ENCODE results near the gene ECT2. TPM values are rescaled to one million over a fixed set of nuclear protein-coding genes. Genes with fewer than 3 reads are reported as not detected.
"Not testable (repeated sequence)": the region's sequence is repeated elsewhere in the genome, so short reads cannot be mapped to it uniquely, and the experiment has no call there.

ECT2 gene
- total RNA-seq, 1 experiment from 2014 or later, result 25.6 TPM

DNA sequence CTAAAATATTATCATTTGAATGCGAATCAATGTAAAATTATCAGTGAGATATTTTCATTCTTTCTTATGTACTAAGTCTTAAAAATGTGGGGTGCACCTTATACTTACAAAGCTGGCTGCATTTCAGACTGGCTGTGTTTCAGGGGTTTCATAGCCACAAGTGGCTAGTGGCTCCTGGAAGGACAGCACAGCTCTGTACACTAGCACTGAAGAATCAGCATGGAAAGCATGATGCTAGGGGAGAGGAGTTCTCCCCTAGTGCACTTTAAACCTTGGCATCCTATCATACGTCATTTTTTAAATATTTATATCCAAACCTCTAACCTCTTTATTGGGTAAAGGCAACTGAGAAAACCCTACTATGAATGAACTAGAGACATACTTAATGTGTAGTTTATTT lies 66.4 kb downstream of the ECT2 start:
- Histone ChIP-seq H4K20me1 (ENCODE audit: insufficient read depth, low read depth, low read length) (no peaks in the 10 kb centered on the region), H3K36me3 (ENCODE audit: insufficient read depth, low read length) (peaks cover 42% of the 10 kb centered on the region), H3K27ac (ENCODE audit: low read length) (no peak overlapping the region), H3K4me3 (ENCODE audit: low read length) (no peak overlapping the region), H2AFZ (ENCODE audit: low read length) (no peak overlapping the region), H3K9ac (ENCODE audit: low read length) (no peak overlapping the region), H3K4me2 (ENCODE audit: low read depth, low read length, poor library complexity, severe bottlenecking) (no peak overlapping the region), H3K79me2 (ENCODE audit: low read length) (no peaks in the 10 kb centered on the region), H3K9me2 (replicated peaks; ENCODE audit: insufficient read depth, low read length) (no peaks in the 10 kb centered on the region), H3K27me3 (ENCODE audit: low read length) (no peaks in the 10 kb centered on the region), H3K9me3 (ENCODE audit: low read length) (peaks cover 3% of the 10 kb centered on the region; the same call in 1 of the 2 replicates), H3K4me1 (ENCODE audit: low read length) (no peaks in the 10 kb centered on the region)
- no peak for DNase-seq

DNA sequence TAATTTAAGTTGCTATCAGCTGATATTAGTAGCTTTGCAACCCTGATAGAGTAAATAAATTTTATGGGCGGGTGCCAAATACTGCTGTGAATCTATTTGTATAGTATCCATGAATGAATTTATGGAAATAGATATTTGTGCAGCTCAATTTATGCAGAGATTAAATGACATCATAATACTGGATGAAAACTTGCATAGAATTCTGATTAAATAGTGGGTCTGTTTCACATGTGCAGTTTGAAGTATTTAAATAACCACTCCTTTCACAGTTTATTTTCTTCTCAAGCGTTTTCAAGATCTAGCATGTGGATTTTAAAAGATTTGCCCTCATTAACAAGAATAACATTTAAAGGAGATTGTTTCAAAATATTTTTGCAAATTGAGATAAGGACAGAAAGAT lies 70.0 kb downstream of the ECT2 start:
- no peak for DNase-seq
- Histone ChIP-seq H3K27me3 (ENCODE audit: low read length) (no peaks in the 10 kb centered on the region), H3K36me3 (ENCODE audit: insufficient read depth, low read length) (peaks cover 41% of the 10 kb centered on the region), H3K4me2 (ENCODE audit: low read depth, low read length, poor library complexity, severe bottlenecking) (no peak overlapping the region), H3K27ac (ENCODE audit: low read length) (no peak overlapping the region), H3K9ac (ENCODE audit: low read length) (no peak overlapping the region), H3K4me1 (ENCODE audit: low read length) (no peaks in the 10 kb centered on the region), H3K9me2 (replicated peaks; ENCODE audit: insufficient read depth, low read length) (no peaks in the 10 kb centered on the region), H2AFZ (ENCODE audit: low read length) (no peak overlapping the region), H3K4me3 (ENCODE audit: low read length) (no peak overlapping the region), H4K20me1 (ENCODE audit: insufficient read depth, low read depth, low read length) (no peaks in the 10 kb centered on the region), H3K9me3 (ENCODE audit: low read length) (peaks cover 3% of the 10 kb centered on the region; the same call in 1 of the 2 replicates), H3K79me2 (ENCODE audit: low read length) (no peaks in the 10 kb centered on the region)

DNA sequence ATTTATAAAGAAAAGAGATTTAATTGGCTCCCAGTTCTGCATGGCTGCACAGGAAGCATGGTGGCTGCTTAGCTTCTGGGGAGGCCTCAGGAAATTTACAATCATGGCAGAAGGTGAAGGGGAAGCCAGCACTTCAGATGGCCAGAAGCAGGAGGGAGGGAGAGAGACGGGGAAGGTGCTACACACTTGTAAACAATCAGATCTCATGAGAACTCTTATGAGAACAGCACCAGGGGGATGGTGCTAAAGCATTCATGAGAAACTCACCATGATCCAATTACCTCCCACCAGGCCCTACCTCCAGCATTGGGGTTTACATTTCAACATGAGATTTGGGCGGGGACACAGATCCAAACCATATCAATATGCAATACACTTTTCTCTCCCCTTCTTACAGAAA lies 73.7 kb downstream of the ECT2 start:
- H3K4me1 ChIP-seq (ENCODE audit: low read length), result no peaks in the 10 kb centered on the region
- no peak overlapping the region for H3K27ac ChIP-seq (ENCODE audit: low read length)
- H3K36me3 ChIP-seq (ENCODE audit: insufficient read depth, low read length), result peaks cover 21% of the 10 kb centered on the region
- no peak for DNase-seq
- H3K9me3 ChIP-seq (ENCODE audit: low read length), result peaks cover 3% of the 10 kb centered on the region; the same call in 1 of the 2 replicates
- no peaks in the 10 kb centered on the region for H4K20me1 ChIP-seq (ENCODE audit: insufficient read depth, low read depth, low read length)
- no peaks in the 10 kb centered on the region for H3K79me2 ChIP-seq (ENCODE audit: low read length)
- no peak overlapping the region for H3K4me2 ChIP-seq (ENCODE audit: low read depth, low read length, poor library complexity, severe bottlenecking)
- H3K9me2 ChIP-seq (replicated peaks; ENCODE audit: insufficient read depth, low read length), result no peaks in the 10 kb centered on the region
- no peaks in the 10 kb centered on the region for H3K27me3 ChIP-seq (ENCODE audit: low read length)
- H3K9ac ChIP-seq (ENCODE audit: low read length), result no peak overlapping the region
- H2AFZ ChIP-seq (ENCODE audit: low read length), result no peak overlapping the region
- no peak overlapping the region for H3K4me3 ChIP-seq (ENCODE audit: low read length)

DNA sequence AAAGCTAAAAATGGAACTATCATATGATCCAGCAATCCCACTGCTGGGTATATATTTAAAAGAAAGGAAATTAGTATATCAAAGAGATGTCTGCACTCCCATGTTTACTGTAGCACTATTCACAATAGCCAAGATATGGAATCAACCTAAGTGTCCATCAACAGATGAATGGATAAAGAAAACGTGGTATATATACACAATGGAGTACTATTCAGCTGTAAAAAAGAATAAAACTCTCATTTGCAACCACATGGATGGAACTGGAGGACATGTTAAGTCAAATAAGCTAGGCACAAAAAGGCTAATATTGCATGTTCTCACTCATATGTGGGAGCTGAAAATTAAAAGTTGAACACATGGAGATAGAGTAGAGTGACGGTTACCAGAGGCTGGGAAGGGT lies 76.7 kb downstream of the ECT2 start:
- not testable (repeated sequence) for H3K27me3 ChIP-seq (ENCODE audit: low read length); H3K9me3 ChIP-seq (ENCODE audit: low read length); DNase-seq; H3K4me2 ChIP-seq (ENCODE audit: low read depth, low read length, poor library complexity, severe bottlenecking); H3K9ac ChIP-seq (ENCODE audit: low read length); H3K27ac ChIP-seq (ENCODE audit: low read length); H3K4me1 ChIP-seq (ENCODE audit: low read length); H3K9me2 ChIP-seq (replicated peaks; ENCODE audit: insufficient read depth, low read length); H3K36me3 ChIP-seq (ENCODE audit: insufficient read depth, low read length); H3K79me2 ChIP-seq (ENCODE audit: low read length); H4K20me1 ChIP-seq (ENCODE audit: insufficient read depth, low read depth, low read length); H2AFZ ChIP-seq (ENCODE audit: low read length); H3K4me3 ChIP-seq (ENCODE audit: low read length)

DNA sequence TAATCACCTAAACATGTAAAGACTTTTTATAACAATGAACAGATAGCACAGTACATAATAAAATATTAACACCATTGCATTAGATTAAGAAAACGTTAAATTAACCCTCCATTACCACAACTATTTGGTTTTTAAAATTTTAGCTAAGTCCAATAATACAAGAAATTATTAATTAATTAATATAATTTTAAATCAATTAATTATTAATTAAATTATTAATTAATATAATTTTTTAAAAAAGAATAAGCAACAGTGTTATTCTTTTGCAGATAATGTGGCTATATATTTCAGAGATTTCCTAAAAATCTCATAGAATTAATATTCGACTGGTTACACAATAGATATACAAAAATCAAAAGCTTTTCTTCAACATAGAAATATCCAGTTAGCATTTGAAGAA lies 82.5 kb downstream of the ECT2 start:
- Histone ChIP-seq H3K4me3 (ENCODE audit: low read length) (no peak overlapping the region), H3K36me3 (ENCODE audit: insufficient read depth, low read length) (no peaks in the 10 kb centered on the region), H4K20me1 (ENCODE audit: insufficient read depth, low read depth, low read length) (no peaks in the 10 kb centered on the region), H3K9me2 (replicated peaks; ENCODE audit: insufficient read depth, low read length) (no peaks in the 10 kb centered on the region), H3K79me2 (ENCODE audit: low read length) (no peaks in the 10 kb centered on the region), H3K27ac (ENCODE audit: low read length) (no peak overlapping the region), H3K9ac (ENCODE audit: low read length) (no peak overlapping the region), H2AFZ (ENCODE audit: low read length) (no peak overlapping the region), H3K27me3 (ENCODE audit: low read length) (no peaks in the 10 kb centered on the region), H3K9me3 (ENCODE audit: low read length) (no peaks in the 10 kb centered on the region), H3K4me1 (ENCODE audit: low read length) (no peaks in the 10 kb centered on the region), H3K4me2 (ENCODE audit: low read depth, low read length, poor library complexity, severe bottlenecking) (no peak overlapping the region)
- DNase-seq, result no peak

DNA sequence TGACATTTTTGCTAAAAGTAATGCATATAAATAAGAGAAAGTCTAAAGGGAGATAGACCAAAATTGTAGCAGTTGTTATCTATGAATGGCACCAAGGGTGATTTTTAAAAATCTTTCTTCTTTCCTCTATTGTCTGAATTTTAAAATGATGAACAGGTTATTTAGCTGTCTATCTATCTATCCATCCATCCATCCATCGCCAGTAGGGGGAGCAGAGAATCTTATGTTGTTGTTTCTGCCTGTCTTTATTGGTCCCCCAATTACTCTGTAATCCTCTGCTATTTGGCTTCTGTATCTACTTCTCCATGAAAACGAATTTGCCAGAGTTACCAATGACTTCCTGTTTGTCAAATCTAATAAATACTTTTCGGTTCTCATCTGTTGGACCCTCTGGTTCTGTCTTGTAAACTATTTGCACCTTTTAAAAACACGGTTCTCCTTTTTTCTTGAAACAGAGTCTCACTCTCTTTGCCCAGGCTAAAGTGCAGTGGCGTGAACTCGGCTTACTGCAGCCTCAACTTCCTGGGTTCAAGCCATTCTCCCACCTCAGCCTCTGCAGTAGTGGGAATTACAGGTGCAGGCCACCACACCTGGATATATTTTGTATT lies 86.0 kb downstream of the ECT2 start:
- peak; percentile 70 for DNase-seq
- no peak overlapping the region for H3K9ac ChIP-seq (ENCODE audit: low read length)
- no peak overlapping the region for H3K4me2 ChIP-seq (ENCODE audit: low read depth, low read length, poor library complexity, severe bottlenecking)
- H3K79me2 ChIP-seq (ENCODE audit: low read length), result no peaks in the 10 kb centered on the region
- H2AFZ ChIP-seq (ENCODE audit: low read length), result no peak overlapping the region
- no peaks in the 10 kb centered on the region for H3K9me3 ChIP-seq (ENCODE audit: low read length)
- H4K20me1 ChIP-seq (ENCODE audit: insufficient read depth, low read depth, low read length), result no peaks in the 10 kb centered on the region
- H3K27ac ChIP-seq (ENCODE audit: low read length), result no peak overlapping the region
- no peaks in the 10 kb centered on the region for H3K27me3 ChIP-seq (ENCODE audit: low read length)
- no peak overlapping the region for H3K4me3 ChIP-seq (ENCODE audit: low read length)
- no peaks in the 10 kb centered on the region for H3K36me3 ChIP-seq (ENCODE audit: insufficient read depth, low read length)
- no peaks in the 10 kb centered on the region for H3K9me2 ChIP-seq (replicated peaks; ENCODE audit: insufficient read depth, low read length)
- H3K4me1 ChIP-seq (ENCODE audit: low read length), result no peaks in the 10 kb centered on the region

DNA sequence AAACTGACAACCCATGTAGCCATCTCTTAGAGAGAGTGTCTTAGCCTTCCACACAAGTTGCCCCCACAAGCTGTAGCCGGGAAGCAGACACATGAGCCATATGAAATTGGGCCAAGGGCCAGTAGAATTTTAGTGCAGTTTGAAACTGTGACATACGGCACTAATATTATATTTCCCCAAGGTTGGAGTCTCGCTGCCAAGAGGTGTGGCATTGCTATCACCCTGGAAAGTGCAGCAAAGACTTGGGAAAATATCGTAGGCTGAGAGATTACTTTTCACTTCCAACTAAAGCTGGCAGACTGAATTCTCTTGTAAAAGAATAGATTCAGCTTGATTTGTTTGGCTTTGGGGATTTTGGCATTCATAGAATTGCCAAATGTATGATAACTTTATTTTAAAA lies 89.2 kb downstream of the ECT2 start:
- H3K4me3 ChIP-seq (ENCODE audit: low read length), result no peak overlapping the region
- no peaks in the 10 kb centered on the region for H3K79me2 ChIP-seq (ENCODE audit: low read length)
- no peaks in the 10 kb centered on the region for H3K4me1 ChIP-seq (ENCODE audit: low read length)
- no peaks in the 10 kb centered on the region for H3K9me3 ChIP-seq (ENCODE audit: low read length)
- H3K36me3 ChIP-seq (ENCODE audit: insufficient read depth, low read length), result no peaks in the 10 kb centered on the region
- H3K9me2 ChIP-seq (replicated peaks; ENCODE audit: insufficient read depth, low read length), result no peaks in the 10 kb centered on the region
- H3K4me2 ChIP-seq (ENCODE audit: low read depth, low read length, poor library complexity, severe bottlenecking), result no peak overlapping the region
- H4K20me1 ChIP-seq (ENCODE audit: insufficient read depth, low read depth, low read length), result no peaks in the 10 kb centered on the region
- H3K27me3 ChIP-seq (ENCODE audit: low read length), result no peaks in the 10 kb centered on the region
- no peak overlapping the region for H2AFZ ChIP-seq (ENCODE audit: low read length)
- H3K9ac ChIP-seq (ENCODE audit: low read length), result no peak overlapping the region
- no peak overlapping the region for H3K27ac ChIP-seq (ENCODE audit: low read length)
- DNase-seq, result no peak

DNA sequence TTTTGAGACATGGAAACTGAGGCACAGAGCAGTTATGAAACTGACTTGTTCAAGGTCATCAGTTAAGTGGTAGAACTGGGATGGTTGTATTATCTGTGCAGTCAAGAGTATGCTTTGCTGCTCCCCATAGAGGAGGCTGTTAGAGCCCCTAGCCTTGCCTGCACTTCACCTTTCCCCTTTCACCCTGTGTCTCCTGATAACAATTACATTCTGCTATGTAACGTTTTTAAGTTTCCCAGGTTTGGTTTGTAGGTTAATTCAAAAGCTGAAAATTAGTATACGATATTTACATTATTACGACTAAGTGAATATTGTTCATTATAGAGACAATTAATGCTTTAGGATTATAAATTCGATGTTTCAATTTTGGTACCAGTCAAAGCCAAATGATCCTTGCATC lies 89.9 kb downstream of the ECT2 start:
- Histone ChIP-seq H3K4me2 (ENCODE audit: low read depth, low read length, poor library complexity, severe bottlenecking) (no peak overlapping the region), H3K36me3 (ENCODE audit: insufficient read depth, low read length) (no peaks in the 10 kb centered on the region), H3K9me2 (replicated peaks; ENCODE audit: insufficient read depth, low read length) (no peaks in the 10 kb centered on the region), H3K4me3 (ENCODE audit: low read length) (no peak overlapping the region), H2AFZ (ENCODE audit: low read length) (no peak overlapping the region), H4K20me1 (ENCODE audit: insufficient read depth, low read depth, low read length) (no peaks in the 10 kb centered on the region), H3K27ac (ENCODE audit: low read length) (no peak overlapping the region), H3K9me3 (ENCODE audit: low read length) (no peaks in the 10 kb centered on the region), H3K9ac (ENCODE audit: low read length) (no peak overlapping the region), H3K27me3 (ENCODE audit: low read length) (no peaks in the 10 kb centered on the region), H3K79me2 (ENCODE audit: low read length) (no peaks in the 10 kb centered on the region), H3K4me1 (ENCODE audit: low read length) (no peaks in the 10 kb centered on the region)
- DNase-seq, result no peak

DNA sequence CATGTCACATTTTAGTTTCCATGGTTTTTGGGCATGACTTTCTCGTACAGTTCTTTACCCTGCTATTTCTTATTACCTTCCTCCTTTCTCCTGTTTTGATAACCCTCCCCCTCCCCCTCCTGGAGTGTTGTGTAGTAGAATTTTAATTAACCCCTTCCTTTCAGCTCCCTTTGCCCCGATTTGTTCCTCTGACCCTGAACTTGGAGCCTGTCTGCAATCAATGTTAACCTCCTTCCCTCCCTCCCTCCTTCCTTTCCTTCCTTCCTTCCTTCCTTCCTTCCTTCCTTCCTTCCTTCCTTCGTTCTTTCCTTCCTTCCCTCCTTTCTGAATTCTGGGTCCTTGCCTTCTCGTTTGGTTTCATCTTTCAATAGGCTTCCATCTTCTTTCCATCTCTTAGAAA lies 90.4 kb downstream of the ECT2 start:
- no peaks in the 10 kb centered on the region for H4K20me1 ChIP-seq (ENCODE audit: insufficient read depth, low read depth, low read length)
- H3K9me2 ChIP-seq (replicated peaks; ENCODE audit: insufficient read depth, low read length), result no peaks in the 10 kb centered on the region
- no peaks in the 10 kb centered on the region for H3K9me3 ChIP-seq (ENCODE audit: low read length)
- H3K4me2 ChIP-seq (ENCODE audit: low read depth, low read length, poor library complexity, severe bottlenecking), result no peak overlapping the region
- no peaks in the 10 kb centered on the region for H3K36me3 ChIP-seq (ENCODE audit: insufficient read depth, low read length)
- no peak for DNase-seq
- H3K9ac ChIP-seq (ENCODE audit: low read length), result no peak overlapping the region
- no peak overlapping the region for H3K4me3 ChIP-seq (ENCODE audit: low read length)
- no peak overlapping the region for H3K27ac ChIP-seq (ENCODE audit: low read length)
- H3K4me1 ChIP-seq (ENCODE audit: low read length), result no peaks in the 10 kb centered on the region
- no peak overlapping the region for H2AFZ ChIP-seq (ENCODE audit: low read length)
- no peaks in the 10 kb centered on the region for H3K79me2 ChIP-seq (ENCODE audit: low read length)
- H3K27me3 ChIP-seq (ENCODE audit: low read length), result no peaks in the 10 kb centered on the region

Measured in Karpas-422 (cell line).